OCI-LY1 (cell line): ENCODE measurements around the gene NR3C1.

Experiments used
- EZH2 ChIP-seq: fragments of 200-600 bp; sonication (generic), shearing (Covaris generic); IDR thresholded peaks from 2 replicates; pipeline ENCODE4 v1.8.0; 2017; ENCODE audit warnings: borderline replicate concordance, mixed run types, mild to moderate bottlenecking, antibody characterized with exemption, low read length, moderate library complexity, mixed read lengths
- TF ChIP-seq, protein P1 (sequence below): fragments of 200-600 bp; sonication (generic), shearing (Covaris generic); IDR thresholded peaks from 2 replicates; pipeline ENCODE4 v1.5.1; 2017; ENCODE audit warnings: mild to moderate bottlenecking, antibody characterized with exemption, low read length, moderate library complexity, mixed read lengths

- TF ChIP-seq, protein P1, sequence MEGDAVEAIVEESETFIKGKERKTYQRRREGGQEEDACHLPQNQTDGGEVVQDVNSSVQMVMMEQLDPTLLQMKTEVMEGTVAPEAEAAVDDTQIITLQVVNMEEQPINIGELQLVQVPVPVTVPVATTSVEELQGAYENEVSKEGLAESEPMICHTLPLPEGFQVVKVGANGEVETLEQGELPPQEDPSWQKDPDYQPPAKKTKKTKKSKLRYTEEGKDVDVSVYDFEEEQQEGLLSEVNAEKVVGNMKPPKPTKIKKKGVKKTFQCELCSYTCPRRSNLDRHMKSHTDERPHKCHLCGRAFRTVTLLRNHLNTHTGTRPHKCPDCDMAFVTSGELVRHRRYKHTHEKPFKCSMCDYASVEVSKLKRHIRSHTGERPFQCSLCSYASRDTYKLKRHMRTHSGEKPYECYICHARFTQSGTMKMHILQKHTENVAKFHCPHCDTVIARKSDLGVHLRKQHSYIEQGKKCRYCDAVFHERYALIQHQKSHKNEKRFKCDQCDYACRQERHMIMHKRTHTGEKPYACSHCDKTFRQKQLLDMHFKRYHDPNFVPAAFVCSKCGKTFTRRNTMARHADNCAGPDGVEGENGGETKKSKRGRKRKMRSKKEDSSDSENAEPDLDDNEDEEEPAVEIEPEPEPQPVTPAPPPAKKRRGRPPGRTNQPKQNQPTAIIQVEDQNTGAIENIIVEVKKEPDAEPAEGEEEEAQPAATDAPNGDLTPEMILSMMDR: no peak
- no peak for TF ChIP-seq EZH2
Measured at GRCh38 chr5:143290125-143290524, 113.4 kb downstream of the NR3C1 start.
